ENCODE measurements around the gene DOCK10.

- TF ChIP-seq ZNF780A (CRISPR knock-in tag; IDR thresholded peaks at IDR 0.05) (no peak), CBX8 (IDR thresholded peaks at IDR 0.05; ENCODE audit: borderline replicate concordance, extremely low read depth, low read depth, low read length, poor library complexity, severe bottlenecking) (no peak), MCM2 (IDR thresholded peaks at IDR 0.05; ENCODE audit: low read depth) (no peak), FOXM1 (IDR thresholded peaks at IDR 0.05; ENCODE audit: low read depth) (no peak), FOXM1 (CRISPR knock-in tag; IDR thresholded peaks at IDR 0.05; ENCODE audit: low read depth) (no peak), EZH2 (IDR thresholded peaks at IDR 0.05; ENCODE audit: borderline replicate concordance, low read depth, low read length) (no peak), RFX5 (IDR thresholded peaks at IDR 0.05; ENCODE audit: low read depth, low read length) (no peak), CHD7 (IDR thresholded peaks at IDR 0.05; ENCODE audit: low read depth, low read length) (no peak), KLF16 (IDR thresholded peaks at IDR 0.05) (no peak), CTCF (IDR thresholded peaks at IDR 0.05 in 2 of 3, conservative IDR thresholded peaks at IDR 0.05 in 1 of 3; ENCODE audit: insufficient read depth in 2 of 3, low read depth in 1 of 3, low read length in 3 of 3) (peak in 2 of 3 experiments; percentile 37 to 50; a peak in 3 of 6 replicates), MTF1 (CRISPR knock-in tag; IDR thresholded peaks at IDR 0.05; ENCODE audit: borderline replicate concordance) (no peak)
Observed at GRCh38 chr2:225002039-225002655, 40.1 kb downstream of the DOCK10 start.

Data from K562 (cell line).